Left cardiac atrium (tissue), 2 donors: ENCODE results near the gene TMEM138. TPM values are rescaled to one million over a fixed set of nuclear protein-coding genes. Genes with fewer than 3 reads are reported as not detected.

Source experiments
- total RNA-seq, 2 donors: library from RNA; stranded (reverse); fragmentation: NEBNext Ultra II Directional; extraction: Animal tissue kit (Norgen Biotek cat#: 25700); gene quantifications; one replicate each; pipeline ENCODE4 v1.2.1, GENCODE V29; 2021
- donor health status: DM: no; HTN: yes; CAD: no; lungs with severe emphysema.
- donor health status: DM: yes; HTN: yes; CAD: no.

Gene TMEM138
- total RNA-seq, 2 donors from 2014 or later = 24.4 to 32.6 TPM

Other genes starting within 250 kb of the TMEM138 start
- gene VPS37C, start 200.9 kb upstream of the TMEM138 start, total RNA-seq = 10 to 100 TPM; 18.6 to 23.1 TPM
- 1 to 10 TPM in 1 of 2 donors, under 1 TPM in 1; 0.97 to 3.6 TPM for gene PGA3, start 158.9 kb upstream of the TMEM138 start, total RNA-seq
- 1 to 10 TPM in 1 of 2 donors, under 1 TPM in 1; 0.41 to 3.0 TPM for gene PGA4, start 140.0 kb upstream of the TMEM138 start, total RNA-seq
- gene PGA5, start 121.2 kb upstream of the TMEM138 start, total RNA-seq = under 1 TPM; 0.58 to 0.71 TPM
- gene VWCE, start 67.1 kb upstream of the TMEM138 start, total RNA-seq = 1 to 10 TPM; 1.1 to 2.3 TPM
- gene DDB1, start 29.3 kb upstream of the TMEM138 start, total RNA-seq = 100 to 1,000 TPM; 107 to 136 TPM
- 10 to 100 TPM; 16.1 to 18.0 TPM for gene TKFC, start 29.1 kb upstream of the TMEM138 start, total RNA-seq
- 10 to 100 TPM; 15.7 to 17.0 TPM for gene CYB561A3, start 492 bp upstream of the TMEM138 start, total RNA-seq
- gene TMEM216, start 30.2 kb downstream of the TMEM138 start, total RNA-seq = 1 to 10 TPM; 7.1 to 7.6 TPM
- 10 to 100 TPM; 33.3 to 47.2 TPM for gene CPSF7, start 67.6 kb downstream of the TMEM138 start, total RNA-seq
- 10 to 100 TPM; 30.5 to 36.8 TPM for gene SDHAF2, start 67.8 kb downstream of the TMEM138 start, total RNA-seq
- gene LRRC10B, start 146.4 kb downstream of the TMEM138 start, total RNA-seq = 1 to 10 TPM in 1 of 2 donors, under 1 TPM in 1; 0.74 to 1.1 TPM
- 10 to 100 TPM; 36.7 to 39.7 TPM for gene SYT7, start 218.7 kb downstream of the TMEM138 start, total RNA-seq